LNCAP (cell line): ENCODE measurements around the gene MORN1.

Experiments
- TF ChIP-seq, protein P1 (sequence below): fragments of 450-650 bp; IDR thresholded peaks from 2 replicates; pipeline ENCODE4 v1.5.1; 2017; ENCODE audit warnings: mild to moderate bottlenecking

Gene MORN1

DNA sequence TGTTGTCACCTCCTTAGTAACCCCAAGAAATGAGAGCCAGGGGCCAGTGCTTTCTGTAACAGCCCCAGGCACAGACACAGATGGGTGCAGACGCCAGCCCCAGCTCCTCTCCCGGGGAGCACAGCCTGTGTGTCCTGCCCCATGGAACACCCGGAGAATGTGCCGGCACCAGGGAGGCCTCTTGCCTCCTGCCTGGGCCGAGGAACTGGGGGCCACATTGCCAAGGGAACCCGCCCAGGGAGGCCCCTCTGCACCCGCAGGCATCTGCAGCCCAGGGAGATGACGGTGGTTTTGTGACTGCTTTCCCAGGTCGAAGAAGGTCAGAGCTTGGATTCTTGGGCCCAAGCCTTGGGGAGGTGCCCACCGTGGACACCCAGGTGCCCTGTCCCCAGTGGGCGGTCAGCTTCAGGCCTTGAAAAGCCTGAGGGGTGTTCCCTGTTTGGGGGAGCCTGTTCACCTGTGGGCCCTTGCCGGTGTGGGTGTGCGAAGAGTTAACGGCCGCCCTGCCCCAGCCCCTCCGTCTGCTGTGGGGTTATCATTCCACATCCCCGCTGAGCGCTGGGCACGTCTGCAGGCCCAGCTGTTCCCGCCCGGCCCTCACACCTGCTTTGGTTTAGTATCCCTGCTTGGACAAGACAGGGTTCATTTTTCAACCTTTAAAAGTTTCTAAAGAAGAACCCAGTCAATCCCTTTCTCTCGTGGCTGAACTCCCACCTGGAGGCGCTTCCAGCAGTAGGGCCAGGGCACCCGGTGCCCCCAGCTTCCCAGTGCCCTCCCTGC, 62.5 kb downstream of the MORN1 start:
- TF ChIP-seq, protein P1, sequence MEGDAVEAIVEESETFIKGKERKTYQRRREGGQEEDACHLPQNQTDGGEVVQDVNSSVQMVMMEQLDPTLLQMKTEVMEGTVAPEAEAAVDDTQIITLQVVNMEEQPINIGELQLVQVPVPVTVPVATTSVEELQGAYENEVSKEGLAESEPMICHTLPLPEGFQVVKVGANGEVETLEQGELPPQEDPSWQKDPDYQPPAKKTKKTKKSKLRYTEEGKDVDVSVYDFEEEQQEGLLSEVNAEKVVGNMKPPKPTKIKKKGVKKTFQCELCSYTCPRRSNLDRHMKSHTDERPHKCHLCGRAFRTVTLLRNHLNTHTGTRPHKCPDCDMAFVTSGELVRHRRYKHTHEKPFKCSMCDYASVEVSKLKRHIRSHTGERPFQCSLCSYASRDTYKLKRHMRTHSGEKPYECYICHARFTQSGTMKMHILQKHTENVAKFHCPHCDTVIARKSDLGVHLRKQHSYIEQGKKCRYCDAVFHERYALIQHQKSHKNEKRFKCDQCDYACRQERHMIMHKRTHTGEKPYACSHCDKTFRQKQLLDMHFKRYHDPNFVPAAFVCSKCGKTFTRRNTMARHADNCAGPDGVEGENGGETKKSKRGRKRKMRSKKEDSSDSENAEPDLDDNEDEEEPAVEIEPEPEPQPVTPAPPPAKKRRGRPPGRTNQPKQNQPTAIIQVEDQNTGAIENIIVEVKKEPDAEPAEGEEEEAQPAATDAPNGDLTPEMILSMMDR = no peak

DNA sequence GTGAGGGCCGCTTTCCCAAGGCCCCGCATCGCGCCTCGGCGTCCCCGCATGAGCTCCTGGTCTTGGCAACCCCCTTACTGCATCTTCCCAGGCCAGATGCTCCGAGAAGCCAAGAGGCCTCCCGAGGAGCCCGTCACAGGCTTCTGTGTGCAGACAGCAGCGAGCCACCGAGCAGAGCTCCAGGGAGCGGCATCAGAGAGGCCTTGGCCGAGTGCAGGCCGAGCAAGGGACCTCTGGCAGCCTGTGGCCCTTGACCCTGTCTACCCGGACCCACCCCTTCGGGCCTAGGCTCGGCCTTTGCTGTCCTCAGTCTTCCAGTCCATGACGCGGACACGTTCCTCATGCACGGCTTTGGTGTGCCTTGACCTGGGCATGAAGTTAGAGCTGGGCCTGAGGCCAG, 63.5 kb downstream of the MORN1 start:
- TF ChIP-seq, protein P1 = no peak

DNA sequence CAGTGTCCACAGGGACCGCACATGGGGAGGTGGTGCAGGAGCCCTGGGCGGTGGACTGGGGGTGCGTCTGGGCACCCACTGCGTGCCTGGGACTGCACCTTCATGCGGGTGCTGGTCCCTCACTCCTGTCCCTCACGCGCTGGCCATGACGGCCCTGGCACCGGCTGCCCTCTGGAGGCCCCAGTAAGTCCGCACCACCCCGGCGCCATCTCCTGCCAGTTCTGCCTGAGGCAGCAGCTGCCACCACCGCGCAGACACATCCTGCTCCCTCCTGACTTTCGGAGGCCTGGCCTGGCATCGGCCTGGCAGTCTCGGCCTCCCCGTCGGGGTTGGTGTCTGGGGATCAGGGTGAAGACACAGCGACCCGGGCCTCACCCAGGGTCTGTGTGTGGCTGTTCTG, 64.8 kb downstream of the MORN1 start:
- TF ChIP-seq, protein P1 = no peak

DNA sequence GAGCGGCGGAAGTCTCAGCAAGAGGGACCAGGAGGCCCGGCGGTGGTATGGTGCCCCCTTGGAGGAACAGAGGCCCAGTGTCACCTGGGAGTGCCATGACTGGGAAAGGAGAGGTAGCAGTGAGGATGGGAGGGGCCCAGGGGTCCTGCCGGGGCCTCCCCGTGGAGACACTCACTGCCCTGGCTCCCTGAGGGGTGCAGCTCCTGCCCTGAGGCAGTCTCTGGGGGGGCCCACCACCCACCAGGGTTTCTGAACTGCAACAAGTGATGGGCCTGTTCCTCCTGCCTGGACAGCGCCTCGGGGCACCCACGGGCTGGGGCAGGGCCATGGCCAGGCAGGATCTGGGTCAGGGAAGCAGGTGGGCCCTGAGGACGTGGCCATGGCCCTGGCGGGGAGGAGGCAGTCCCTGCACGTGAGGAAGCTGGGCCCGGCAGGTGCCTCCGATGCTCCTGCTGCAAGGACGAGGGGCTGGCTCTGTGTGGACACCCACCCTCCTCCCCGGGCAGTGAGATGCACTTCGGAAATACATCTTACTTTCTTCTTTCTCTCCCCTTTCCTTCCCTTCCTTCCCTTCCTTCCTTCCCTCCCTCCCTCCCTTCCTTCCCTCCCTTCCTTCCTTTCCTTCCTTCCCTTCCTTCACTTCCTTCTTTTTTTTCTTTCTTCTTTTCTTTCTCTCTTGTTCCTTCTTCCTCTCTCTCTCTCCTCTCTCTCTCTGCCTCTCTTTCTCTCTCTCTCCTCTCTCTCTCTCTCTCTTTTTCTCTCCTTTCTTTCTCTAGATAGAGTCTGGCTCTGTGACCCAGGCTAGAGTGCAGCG, 66.6 kb downstream of the MORN1 start:
- TF ChIP-seq, protein P1 = no peak

DNA sequence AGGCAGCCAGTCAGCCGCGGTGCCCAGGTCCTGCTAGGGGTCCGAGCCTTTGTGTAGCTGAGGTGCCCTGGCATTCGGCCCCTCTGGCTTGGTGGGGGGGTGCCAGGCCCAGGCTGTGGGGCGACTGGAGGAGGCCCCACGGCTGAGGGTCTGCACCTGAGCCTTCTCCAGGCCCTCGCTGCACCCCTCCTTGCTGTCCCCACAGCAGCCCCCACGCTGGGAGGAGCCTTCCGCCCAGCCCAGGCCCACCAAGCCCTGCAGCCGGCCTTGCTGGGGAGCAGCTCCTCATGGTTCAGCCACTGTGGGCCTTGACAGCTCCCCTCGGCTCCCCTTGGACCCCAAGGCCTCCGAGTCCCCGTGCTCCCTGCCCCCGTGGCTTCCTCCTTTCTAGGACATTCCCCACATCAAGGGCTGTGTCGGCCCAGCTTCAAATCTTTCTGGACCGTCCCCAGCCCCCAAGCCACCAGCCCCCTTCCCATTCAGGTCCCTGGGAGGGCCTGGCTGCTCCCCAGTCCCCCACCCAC, 67.8 kb downstream of the MORN1 start:
- TF ChIP-seq, protein P1 = no peak

DNA sequence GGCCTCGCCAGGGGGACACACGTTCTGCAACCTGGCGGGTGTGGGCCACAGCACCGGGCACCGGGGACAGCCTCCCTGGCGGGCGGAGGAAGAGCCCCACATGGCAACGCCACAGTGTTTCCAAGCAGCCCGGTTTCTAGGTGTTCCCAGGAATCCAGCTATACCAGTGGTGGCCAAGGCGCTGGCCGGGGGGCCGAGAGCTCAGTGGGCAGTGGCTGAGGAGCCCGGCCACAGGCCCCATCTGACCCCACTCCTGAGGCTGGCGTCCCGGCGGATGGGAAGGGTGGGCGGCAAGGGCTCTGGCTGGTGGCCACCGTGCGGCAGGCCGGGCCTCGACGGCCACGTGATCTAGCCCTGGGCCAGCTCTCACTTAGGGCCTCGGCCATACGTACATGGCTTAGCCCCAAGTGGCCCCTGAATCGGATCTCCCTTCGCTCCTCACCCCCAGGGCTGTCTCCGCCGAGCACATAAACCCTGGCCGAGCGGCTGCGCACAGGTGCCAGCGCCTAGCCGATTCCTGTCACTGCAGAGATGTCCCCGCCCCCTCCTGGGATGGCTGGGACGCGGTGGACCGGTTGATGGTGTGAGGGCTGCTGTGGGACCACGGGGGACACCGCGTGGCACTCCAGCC, 68.7 kb downstream of the MORN1 start:
- TF ChIP-seq, protein P1 = no peak

DNA sequence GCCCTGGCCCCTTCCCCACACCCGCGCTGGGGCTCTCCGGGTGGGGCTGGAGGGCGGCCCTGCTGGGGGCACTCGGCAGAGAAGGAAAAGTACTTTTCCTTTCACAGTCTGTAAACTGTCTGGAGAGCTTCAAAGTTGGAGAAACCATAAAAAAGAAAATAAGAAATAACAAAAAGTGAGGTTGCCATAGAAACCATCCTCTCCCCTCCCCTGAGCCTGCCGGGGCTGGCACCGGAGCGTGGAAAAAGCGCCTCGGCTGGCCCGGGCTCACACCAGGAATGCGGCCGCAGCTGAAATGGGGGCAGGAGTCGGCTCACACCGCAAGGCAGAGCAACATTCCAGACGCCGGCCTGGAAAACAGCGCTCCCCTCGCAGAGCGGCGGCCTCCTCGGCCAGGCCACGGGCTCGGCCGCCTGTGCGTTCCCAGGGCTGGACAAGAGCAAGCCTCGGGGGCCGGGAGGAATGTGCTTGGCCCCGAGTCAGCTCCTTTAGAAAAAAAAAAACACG, 69.2 kb downstream of the MORN1 start:
- TF ChIP-seq, protein P1 = no peak
